CD8-positive, alpha-beta memory T cell (primary cell): Measurements from ENCODE around the gene HEXA. TPM values are rescaled to one million over a fixed set of nuclear protein-coding genes. Genes with fewer than 3 reads are reported as not detected.

ENCODE experiments used
- CTCF ChIA-PET: fragments of 350-600 bp; sonication (Branson Sonifier 250); formaldehyde crosslinking; loops from one replicate; lab custom pipeline; 2021; ENCODE audit warnings: antibody characterized with exemption; lab: Charles Lee
- POLR2A ChIA-PET: fragments of 350-600 bp; sonication (Branson Sonifier 250); formaldehyde crosslinking; loops from one replicate; lab custom pipeline; 2021; ENCODE audit warnings: antibody characterized with exemption; lab: Charles Lee
- DNase-seq, 5 donors: peaks; one replicate each; pipeline versions ENCODE4 v3.0.0 to v3.0.0-alpha.2; 2020 to 2022; ENCODE audit warnings: mixed read lengths in 1 of 5
- H3K27ac ChIP-seq: one replicate; pipeline ENCODE4 v1.7.0; 2013; ENCODE audit warnings: low read depth, mild to moderate bottlenecking, low read length, moderate library complexity
- H3K27me3 ChIP-seq: 2 replicates; pipeline ENCODE4 v1.7.0; 2013; ENCODE audit warnings: low read length, mild to moderate bottlenecking; ENCODE audit not compliant: insufficient read depth, poor library complexity, severe bottlenecking
- H3K36me3 ChIP-seq: 2 replicates; pipeline ENCODE4 v1.7.0; 2013; ENCODE audit warnings: mild to moderate bottlenecking, low read length, moderate library complexity; ENCODE audit not compliant: insufficient read depth
- H3K4me1 ChIP-seq: 2 replicates; pipeline ENCODE4 v1.7.0; 2013; ENCODE audit warnings: mild to moderate bottlenecking, low read length, moderate library complexity; ENCODE audit not compliant: insufficient read depth
- H3K4me3 ChIP-seq: 2 replicates; pipeline ENCODE4 v1.7.0; 2013; ENCODE audit warnings: mild to moderate bottlenecking, low read length
- H3K9me3 ChIP-seq: 2 replicates; pipeline ENCODE4 v1.7.0; 2013; ENCODE audit warnings: mild to moderate bottlenecking, low read length
- H3K27ac Mint-ChIP-seq, 8 donors: one replicate each; pipeline ENCODE4 v1.8.0; 2020 to 2021; ENCODE audit warnings: mixed read lengths in 8 of 8, mild to moderate bottlenecking in 6 of 8, inconsistent platforms in 3 of 8, moderate library complexity in 3 of 8
- H3K27me3 Mint-ChIP-seq, 2 donors: one replicate each; pipeline ENCODE4 v1.8.0; 2020 to 2021; ENCODE audit warnings: mixed read lengths in 2 of 2, mild to moderate bottlenecking in 1 of 2, moderate library complexity in 1 of 2
- H3K36me3 Mint-ChIP-seq, 3 donors: one replicate each; pipeline ENCODE4 v1.8.0; 2020 to 2021; ENCODE audit warnings: mixed read lengths in 3 of 3, inconsistent platforms in 1 of 3, mild to moderate bottlenecking in 1 of 3
- H3K4me1 Mint-ChIP-seq, 3 donors: one replicate each; pipeline ENCODE4 v1.8.0; 2020 to 2021; ENCODE audit warnings: mixed read lengths in 3 of 3, inconsistent platforms in 1 of 3, mild to moderate bottlenecking in 1 of 3
- H3K4me3 Mint-ChIP-seq, 7 donors: one replicate each; pipeline ENCODE4 v1.8.0; 2020 to 2021; ENCODE audit warnings: mixed read lengths in 7 of 7, mild to moderate bottlenecking in 6 of 7, moderate library complexity in 4 of 7, inconsistent platforms in 2 of 7
- H3K9me3 Mint-ChIP-seq, 5 donors: one replicate each; pipeline ENCODE4 v1.8.0; 2020 to 2022; ENCODE audit warnings: mixed read lengths in 5 of 5, mild to moderate bottlenecking in 3 of 5, moderate library complexity in 2 of 5, inconsistent platforms in 1 of 5
- polyA plus RNA-seq: library from polyadenylated mRNA; unstranded; fragments of 300-500 nt; fragmentation: Illumina TruSeq; gene quantifications from one replicate; pipeline ENCODE4 v1.2.3, GENCODE V29; 2021
- total RNA-seq, 2 experiments: library from RNA; stranded (reverse); gene quantifications; one replicate each; pipeline ENCODE4 v1.2.3, GENCODE V29; 2021

The HEXA gene
- total and polyA plus RNA-seq, 3 experiments from 2014 or later, result 75.0 to 83.0 (median 80.5) TPM

DNA sequence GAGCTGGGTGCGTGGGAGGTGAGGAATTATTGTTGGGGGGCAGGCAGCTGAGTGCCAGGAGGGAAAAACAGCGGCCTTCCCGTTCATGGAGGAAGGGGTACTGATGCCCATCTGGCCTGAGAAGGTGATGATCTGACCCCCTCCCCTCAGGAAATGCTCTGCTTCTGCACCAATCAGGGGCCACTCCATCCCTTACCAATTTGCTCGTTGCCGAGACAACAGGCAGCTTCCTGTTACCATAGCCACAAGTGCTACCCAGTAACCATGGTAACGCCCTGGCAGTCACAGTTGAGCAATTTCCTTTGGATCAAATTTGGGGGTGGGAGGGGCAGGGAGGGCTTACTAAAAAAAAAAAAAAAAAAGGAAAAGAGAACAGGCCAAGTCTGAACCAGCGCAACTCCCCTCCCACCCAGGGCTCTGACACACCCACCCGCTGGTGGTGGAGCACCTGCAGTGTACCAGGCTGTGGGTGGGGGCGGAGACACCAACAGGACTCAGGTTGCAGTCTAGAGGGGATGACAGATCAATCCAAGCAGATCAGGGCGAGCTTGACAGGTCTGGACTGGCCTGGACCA, 69.5 kb downstream of the HEXA start:
- Mint-ChIP-seq H3K9me3 (no peaks in the 10 kb centered on the region), H3K36me3 (peaks cover 0 to 1% (median 0%) of the 10 kb centered on the region in 3 donors), H3K27ac (peak overlapping the region; percentile 51 to 90 (median 85)), H3K27me3 (peaks cover 0 to 3% of the 10 kb centered on the region in 2 donors), H3K4me3 (peak overlapping the region in 2 of 7 donors; percentile 19 to 63), H3K4me1 (peaks cover 9 to 11% (median 10%) of the 10 kb centered on the region in 3 donors)
- POLR2A ChIA-PET, result no interaction called here
- H3K36me3 ChIP-seq, result no peaks in the 10 kb centered on the region
- CTCF ChIA-PET, result interaction anchor here (0.8 kb wide), 1 partner anchor 111 kb away, joined by 3 read pairs; no protein-coding TSS in a partner anchor
- DNase-seq, result peak; percentile 20 to 80 (median 50)
- no peak overlapping the region for H3K4me3 ChIP-seq
- H3K27ac ChIP-seq, result no peak overlapping the region
- no peaks in the 10 kb centered on the region for H3K27me3 ChIP-seq
- peaks cover 4% of the 10 kb centered on the region for H3K4me1 ChIP-seq
- no peaks in the 10 kb centered on the region for H3K9me3 ChIP-seq

DNA sequence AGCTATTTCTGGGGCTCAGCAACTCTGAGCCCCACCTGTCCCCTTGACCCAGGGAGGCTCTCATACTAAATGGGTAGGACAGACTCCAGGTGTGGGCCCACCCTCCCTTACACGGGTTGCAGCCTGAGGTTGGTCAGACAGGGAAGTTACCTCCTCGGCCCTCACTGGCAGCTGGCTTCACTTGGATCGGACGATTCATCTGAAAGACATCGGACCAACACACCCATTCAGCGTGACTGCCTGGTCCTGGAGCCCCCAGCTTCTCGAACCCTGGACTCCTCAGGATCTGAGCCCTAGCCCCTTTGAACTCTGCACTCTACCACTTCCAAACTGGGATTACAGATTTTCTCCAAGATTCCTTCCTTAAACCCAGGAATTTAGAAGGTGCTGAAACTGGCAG, 71.2 kb downstream of the HEXA start:
- H3K27ac ChIP-seq, result no peak overlapping the region
- no peaks in the 10 kb centered on the region for H3K27me3 Mint-ChIP-seq
- ChIA-PET CTCF (no interaction called here), POLR2A (no interaction called here)
- no peaks in the 10 kb centered on the region for H3K9me3 Mint-ChIP-seq
- H3K4me3 ChIP-seq, result no peak overlapping the region
- H3K36me3 ChIP-seq, result no peaks in the 10 kb centered on the region
- no peak overlapping the region for H3K4me3 Mint-ChIP-seq
- DNase-seq, result no peak
- peaks cover 9 to 11% (median 10%) of the 10 kb centered on the region in 3 donors for H3K4me1 Mint-ChIP-seq
- H3K27ac Mint-ChIP-seq, result peak overlapping the region in 4 of 8 donors; percentile 32 to 86 (median 62)
- no peaks in the 10 kb centered on the region for H3K27me3 ChIP-seq
- H3K9me3 ChIP-seq, result no peaks in the 10 kb centered on the region
- peaks cover 4% of the 10 kb centered on the region for H3K4me1 ChIP-seq
- peaks cover 0 to 3% (median 0%) of the 10 kb centered on the region in 3 donors for H3K36me3 Mint-ChIP-seq

DNA sequence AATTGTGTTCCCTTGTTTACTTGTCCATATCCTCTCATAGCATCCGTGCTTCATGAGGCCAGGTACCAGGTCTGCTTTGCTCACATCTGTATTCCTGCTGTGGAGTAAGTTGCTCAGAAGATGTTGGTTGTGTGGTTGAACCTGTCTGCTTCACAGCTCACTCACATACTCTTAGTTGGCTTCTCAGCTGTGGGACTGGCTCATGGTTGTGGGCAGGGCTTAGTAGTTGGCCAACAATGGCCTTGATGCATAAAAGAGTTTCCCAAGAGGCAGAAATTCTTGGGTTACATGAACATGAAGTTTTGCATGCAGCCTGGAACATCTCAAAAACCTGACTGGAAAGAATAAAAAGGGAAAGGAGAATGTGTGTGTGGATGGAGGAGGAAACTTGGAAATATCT, 72.9 kb downstream of the HEXA start:
- Mint-ChIP-seq H3K27ac (peak overlapping the region in 3 of 8 donors; percentile 50 to 72 (median 54)), H3K4me1 (peaks cover 9 to 11% (median 10%) of the 10 kb centered on the region in 3 donors)

More for the DNA sequence above, 72.9 kb downstream of the HEXA start:
- peaks cover 0 to 4% (median 0%) of the 10 kb centered on the region in 3 donors for H3K36me3 Mint-ChIP-seq
- no peak for DNase-seq
- H3K9me3 Mint-ChIP-seq, result no peaks in the 10 kb centered on the region
- no peaks in the 10 kb centered on the region for H3K27me3 ChIP-seq
- H3K27me3 Mint-ChIP-seq, result no peaks in the 10 kb centered on the region
- H3K4me3 Mint-ChIP-seq, result no peak overlapping the region
- no peaks in the 10 kb centered on the region for H3K36me3 ChIP-seq
- no peaks in the 10 kb centered on the region for H3K9me3 ChIP-seq
- POLR2A ChIA-PET, result no interaction called here
- no peak overlapping the region for H3K27ac ChIP-seq
- peaks cover 4% of the 10 kb centered on the region for H3K4me1 ChIP-seq
- CTCF ChIA-PET, result interaction anchor here (1.2 kb wide), 1 partner anchor 10 kb away, joined by 4 read pairs; no protein-coding TSS in a partner anchor
- no peak overlapping the region for H3K4me3 ChIP-seq

Other genes starting within 250 kb of the HEXA start
- not detected for gene GRAMD2A, start 178.2 kb downstream of the HEXA start, total RNA-seq
- not detected for gene GRAMD2A, start 178.2 kb downstream of the HEXA start, polyA plus RNA-seq
- 1,000 to 10,000 TPM; 2,146 to 2,187 TPM for gene PKM, start 144.8 kb downstream of the HEXA start, total RNA-seq
- gene PKM, start 144.8 kb downstream of the HEXA start, polyA plus RNA-seq, result 337 TPM
- 10 to 100 TPM; 59.4 to 63.9 TPM for gene PARP6, start 103.5 kb downstream of the HEXA start, total RNA-seq
- 30.0 TPM for gene PARP6, start 103.5 kb downstream of the HEXA start, polyA plus RNA-seq
- gene CELF6, start 55.9 kb downstream of the HEXA start, total RNA-seq, result under 1 TPM; 0.53 to 0.68 TPM
- not detected for gene CELF6, start 55.9 kb downstream of the HEXA start, polyA plus RNA-seq
- gene TMEM202, start 22.3 kb upstream of the HEXA start, total RNA-seq, result not detected
- not detected for gene TMEM202, start 22.3 kb upstream of the HEXA start, polyA plus RNA-seq
- 100 to 1,000 TPM; 153 to 164 TPM for gene ARIH1, start 98.3 kb upstream of the HEXA start, total RNA-seq
- 24.3 TPM for gene ARIH1, start 98.3 kb upstream of the HEXA start, polyA plus RNA-seq